HEK293T (cell line): ENCODE results near the gene ATG3.

Experiments used
- ARNT ChIP-seq: fragments of 450-650 bp; IDR thresholded peaks from 2 replicates; pipeline ENCODE4 v1.6.1; 2017; ENCODE audit warnings: mild to moderate bottlenecking
- BHLHE40 ChIP-seq: fragments of 450-650 bp; IDR thresholded peaks from 2 replicates; pipeline ENCODE4 v1.6.1; 2016; ENCODE audit warnings: mild to moderate bottlenecking, moderate library complexity, borderline replicate concordance
- FOXA1 ChIP-seq: fragments of 450-650 bp; IDR thresholded peaks from 2 replicates; pipeline ENCODE4 v1.6.1; 2016; ENCODE audit warnings: mild to moderate bottlenecking
- HDGF ChIP-seq: fragments of 450-650 bp; IDR thresholded peaks from 2 replicates; pipeline ENCODE4 v1.6.1; 2017; ENCODE audit warnings: antibody characterized with exemption, borderline replicate concordance
- SP1 ChIP-seq: fragments of 450-650 bp; IDR thresholded peaks from 2 replicates; pipeline ENCODE4 v1.6.1; 2017
- SUZ12 ChIP-seq: fragments of 450-650 bp; IDR thresholded peaks from 2 replicates; pipeline ENCODE4 v1.6.1; 2016; ENCODE audit warnings: mild to moderate bottlenecking
- TARDBP ChIP-seq: fragments of 450-650 bp; IDR thresholded peaks from 2 replicates; pipeline ENCODE4 v1.6.1; 2016

- no peak for TF ChIP-seq BHLHE40
- no peak for TF ChIP-seq FOXA1
- no peak for TF ChIP-seq SP1
- TF ChIP-seq SUZ12: no peak
- no peak for TF ChIP-seq ARNT
- no peak for TF ChIP-seq TARDBP
- no peak for TF ChIP-seq HDGF
Observed at GRCh38 chr3:112602217-112602838, 40.6 kb upstream of the ATG3 start.
